SK-N-SH (cell line): ENCODE measurements around the gene TPRKB. TPM values are rescaled to one million over a fixed set of nuclear protein-coding genes. Genes with fewer than 3 reads are reported as not detected.

Experiments
- CTCF ChIA-PET: fragments of 300-600, 350-600 bp; formaldehyde crosslinking; extraction: SDS; loops from one replicate; lab custom pipeline; 2021; lab: Yijun Ruan, JAX
- POLR2A ChIA-PET: fragments of 350-600 bp; sonication (Branson Sonifier 250); formaldehyde crosslinking; extraction: SDS; loops from one replicate; lab custom pipeline; 2020; ENCODE audit warnings: antibody characterized with exemption, inconsistent platforms; lab: Yijun Ruan, JAX
- DNase-seq: peaks from one replicate; pipeline ENCODE4 v3.0.0; 2012
- H2AFZ ChIP-seq: fragments of 200-600 bp; sonication (generic); 2 replicates; pipeline ENCODE4 v1.8.1; 2016; ENCODE audit warnings: antibody characterized with exemption, mild to moderate bottlenecking, low read depth
- H3F3A ChIP-seq: fragments of 200-600 bp; sonication (generic); replicated peaks from 2 replicates; pipeline ENCODE3; 2016; ENCODE audit warnings: antibody characterized with exemption, mild to moderate bottlenecking; ENCODE audit not compliant: insufficient read depth
- H3K27ac ChIP-seq, 2 experiments: fragments of 200-500 bp in 1 of 2; fragments of 200-600 bp in 1 of 2; sonication (Bioruptor generic) in 1 of 2; sonication (generic), shearing (Covaris generic) in 1 of 2; 2 replicates each; pipeline versions ENCODE4 v1.5.1 to v1.6.1; 2014 to 2016; ENCODE audit warnings: low read depth in 2 of 2, inconsistent platforms in 1 of 2, low read length in 1 of 2, mild to moderate bottlenecking in 1 of 2, mixed read lengths in 1 of 2
- H3K27me3 ChIP-seq: fragments of 200-600 bp; sonication (generic), shearing (Covaris generic); 2 replicates; pipeline ENCODE4 v1.6.1; 2016; ENCODE audit warnings: mixed run types; ENCODE audit not compliant: insufficient read depth
- H3K36me3 ChIP-seq, 2 experiments: fragments of 200-500 bp in 1 of 2; fragments of 200-600 bp in 1 of 2; sonication (Bioruptor generic) in 1 of 2; sonication (generic) in 1 of 2; replicated peaks in 1 of 2; 2 replicates each; pipeline versions ENCODE3 to v1.5.1; 2014 to 2016; ENCODE audit warnings: low read length in 1 of 2, mild to moderate bottlenecking in 1 of 2; ENCODE audit not compliant: insufficient read depth in 2 of 2, control insufficient read depth in 1 of 2
- H3K4me1 ChIP-seq, 2 experiments: fragments of 200-500 bp in 1 of 2; fragments of 200-600 bp in 1 of 2; sonication (Bioruptor generic) in 1 of 2; sonication (generic), shearing (Covaris generic) in 1 of 2; 2 replicates each; pipeline versions ENCODE4 v1.5.1 to v1.6.1; 2014 to 2016; ENCODE audit warnings: low read depth in 1 of 2, low read length in 1 of 2, mixed run types in 1 of 2; ENCODE audit not compliant: insufficient read depth in 2 of 2, control insufficient read depth in 1 of 2
- H3K4me2 ChIP-seq: fragments of 200-600 bp; sonication (generic), shearing (Covaris generic); 2 replicates; pipeline ENCODE4 v1.6.1; 2017; ENCODE audit warnings: mixed run types
- H3K4me3 ChIP-seq, 2 experiments: fragments of 200-500 bp in 1 of 2; fragments of 200-600 bp in 1 of 2; sonication (Bioruptor generic) in 1 of 2; sonication (generic), shearing (Covaris generic) in 1 of 2; 2 replicates each; pipeline versions ENCODE4 v1.5.1 to v1.8.1; 2014 to 2016; ENCODE audit warnings: low read depth in 2 of 2, inconsistent platforms in 1 of 2, low read length in 1 of 2, mild to moderate bottlenecking in 1 of 2, mixed read lengths in 1 of 2, moderate library complexity in 1 of 2
- H3K79me2 ChIP-seq: fragments of 200-600 bp; sonication (generic); 2 replicates; pipeline ENCODE4 v1.8.1; 2017; ENCODE audit warnings: mild to moderate bottlenecking; ENCODE audit not compliant: insufficient read depth
- H3K9ac ChIP-seq: fragments of 200-600 bp; sonication (generic); 2 replicates; pipeline ENCODE4 v1.6.1; 2017; ENCODE audit warnings: mixed run types
- H3K9me2 ChIP-seq: fragments of 200-600 bp; sonication (generic); 2 replicates; pipeline ENCODE4 v1.6.1; 2017; ENCODE audit warnings: mixed run types
- H3K9me3 ChIP-seq: fragments of 200-600 bp; sonication (generic); 2 replicates; pipeline ENCODE4 v1.6.1; 2017; ENCODE audit warnings: mixed run types, mild to moderate bottlenecking, moderate library complexity
- H4K20me1 ChIP-seq: fragments of 200-600 bp; sonication (generic); 2 replicates; pipeline ENCODE4 v1.6.1; 2017; ENCODE audit warnings: mild to moderate bottlenecking, mixed run types; ENCODE audit not compliant: insufficient read depth
- CHD2 ChIP-seq: fragments of 150-350 bp; IDR thresholded peaks from 2 replicates; pipeline ENCODE4 v1.6.1; 2018; ENCODE audit warnings: low read length; ENCODE audit not compliant: partially characterized antibody
- ELF1 ChIP-seq: IDR thresholded peaks from 2 replicates; pipeline ENCODE4 v1.4.0; 2012
- EP300 ChIP-seq, 2 experiments: IDR thresholded peaks; 2 replicates each; pipeline versions ENCODE4 v1.4.0 to v1.6.1; 2012; ENCODE audit warnings: borderline replicate concordance in 1 of 2, low read depth in 1 of 2, low read length in 1 of 2
- EZH2phosphoT487 ChIP-seq: fragments of 200-600 bp; sonication (generic); IDR thresholded peaks from 2 replicates; pipeline ENCODE4 v1.6.1; 2017; ENCODE audit warnings: low read depth, mixed run types, mild to moderate bottlenecking, antibody characterized with exemption, moderate library complexity, borderline replicate concordance
- FOSL2 ChIP-seq: IDR thresholded peaks from 2 replicates; pipeline ENCODE4 v1.4.0; 2012; ENCODE audit warnings: low read depth, mild to moderate bottlenecking, moderate library complexity, borderline replicate concordance
- FOXJ3 ChIP-seq: sonication (generic); formaldehyde crosslinking; IDR thresholded peaks from 2 replicates; pipeline ENCODE4 v1.5.1; 2020; ENCODE audit warnings: mild to moderate bottlenecking, missing genetic modification reagents
- GATA2 ChIP-seq: sonication (generic); formaldehyde crosslinking; IDR thresholded peaks from 2 replicates; pipeline ENCODE4 v1.5.0; 2020; ENCODE audit warnings: mild to moderate bottlenecking, missing genetic modification reagents
- MXI1 ChIP-seq: IDR thresholded peaks from 2 replicates; pipeline ENCODE4 v1.6.1; 2012; ENCODE audit warnings: mild to moderate bottlenecking, low read depth, low read length, improper control_type of control experiment
- NRF1 ChIP-seq: IDR thresholded peaks from 2 replicates; pipeline ENCODE4 v1.6.1; 2012; ENCODE audit warnings: low read depth, mild to moderate bottlenecking, low read length
- TAF1 ChIP-seq: IDR thresholded peaks from 2 replicates; pipeline ENCODE4 v1.6.1; 2012; ENCODE audit warnings: low read depth, mild to moderate bottlenecking, low read length, moderate library complexity, borderline replicate concordance
- TCF12 ChIP-seq: IDR thresholded peaks from 2 replicates; pipeline ENCODE4 v1.4.0; 2012
- TEAD4 ChIP-seq: IDR thresholded peaks from 2 replicates; pipeline ENCODE4 v1.4.0; 2012; ENCODE audit warnings: mild to moderate bottlenecking, borderline replicate concordance; ENCODE audit not compliant: insufficient read depth
- WGBS: methylation state at CpG from one replicate; pipeline ENCODE4 v1.1.6; 2017; ENCODE audit warnings: low lambda C conversion rate; 5-methylcytosine and 5-hydroxymethylcytosine counted together
- polyA plus RNA-seq, 3 experiments: library from polyadenylated mRNA; depleted of rRNA; stranded (reverse); fragments of >200 nt; gene quantifications; 2 replicates each; pipeline ENCODE4 v1.2.3, GENCODE V29; 2012
- TF ChIP-seq, protein P1 (sequence below): IDR thresholded peaks from 2 replicates; pipeline ENCODE4 v1.4.0; 2012; ENCODE audit warnings: low read depth, borderline replicate concordance
- TF ChIP-seq, protein P2 (sequence below): fragments of 150-350 bp; IDR thresholded peaks from 2 replicates; pipeline ENCODE4 v1.6.1; 2017; ENCODE audit warnings: antibody characterized with exemption, low read length, low read depth, borderline replicate concordance
- TF ChIP-seq, protein P3 (sequence below): fragments of 150-350 bp; IDR thresholded peaks from 2 replicates; pipeline ENCODE4 v1.6.1; 2016; ENCODE audit warnings: mild to moderate bottlenecking, low read depth, low read length
- TF ChIP-seq, protein P4 (sequence below): IDR thresholded peaks from 2 replicates; pipeline ENCODE4 v1.4.0; 2012; ENCODE audit warnings: low read depth, borderline replicate concordance
- TF ChIP-seq, protein P5 (sequence below): IDR thresholded peaks from 2 replicates; pipeline ENCODE4 v1.6.1; 2012; ENCODE audit warnings: mild to moderate bottlenecking, low read depth, low read length, moderate library complexity
- TF ChIP-seq, protein P6 (sequence below): IDR thresholded peaks from 2 replicates; pipeline ENCODE4 v1.4.0; 2012; ENCODE audit warnings: low read depth

TPRKB gene
- polyA plus RNA-seq, 1 of the 3 experiments (the other 2 are of a cell fraction) = 32.1 TPM

DNA sequence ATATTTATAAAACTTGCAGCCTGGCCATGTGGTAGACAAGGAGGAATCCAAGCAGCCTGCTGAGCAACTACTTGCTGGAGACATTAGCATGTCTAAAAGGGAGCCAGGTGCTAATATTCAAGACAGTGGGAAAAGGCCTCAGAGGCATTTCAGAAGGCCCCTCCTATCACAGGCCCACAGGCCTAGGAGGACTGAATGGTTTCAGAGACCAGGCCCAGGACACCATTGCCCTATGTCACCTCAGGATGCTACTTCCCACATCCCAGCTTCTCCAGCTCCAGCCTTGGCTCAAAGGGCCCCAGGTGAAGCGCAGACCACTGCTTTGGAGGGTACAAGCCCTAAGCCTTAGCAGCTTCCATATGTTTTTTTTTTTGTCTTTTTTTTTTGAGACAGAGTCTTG, 39.0 kb downstream of the TPRKB start (continued):
- TF ChIP-seq, protein P1, sequence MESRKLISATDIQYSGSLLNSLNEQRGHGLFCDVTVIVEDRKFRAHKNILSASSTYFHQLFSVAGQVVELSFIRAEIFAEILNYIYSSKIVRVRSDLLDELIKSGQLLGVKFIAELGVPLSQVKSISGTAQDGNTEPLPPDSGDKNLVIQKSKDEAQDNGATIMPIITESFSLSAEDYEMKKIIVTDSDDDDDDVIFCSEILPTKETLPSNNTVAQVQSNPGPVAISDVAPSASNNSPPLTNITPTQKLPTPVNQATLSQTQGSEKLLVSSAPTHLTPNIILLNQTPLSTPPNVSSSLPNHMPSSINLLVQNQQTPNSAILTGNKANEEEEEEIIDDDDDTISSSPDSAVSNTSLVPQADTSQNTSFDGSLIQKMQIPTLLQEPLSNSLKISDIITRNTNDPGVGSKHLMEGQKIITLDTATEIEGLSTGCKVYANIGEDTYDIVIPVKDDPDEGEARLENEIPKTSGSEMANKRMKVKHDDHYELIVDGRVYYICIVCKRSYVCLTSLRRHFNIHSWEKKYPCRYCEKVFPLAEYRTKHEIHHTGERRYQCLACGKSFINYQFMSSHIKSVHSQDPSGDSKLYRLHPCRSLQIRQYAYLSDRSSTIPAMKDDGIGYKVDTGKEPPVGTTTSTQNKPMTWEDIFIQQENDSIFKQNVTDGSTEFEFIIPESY = no peak

DNA sequence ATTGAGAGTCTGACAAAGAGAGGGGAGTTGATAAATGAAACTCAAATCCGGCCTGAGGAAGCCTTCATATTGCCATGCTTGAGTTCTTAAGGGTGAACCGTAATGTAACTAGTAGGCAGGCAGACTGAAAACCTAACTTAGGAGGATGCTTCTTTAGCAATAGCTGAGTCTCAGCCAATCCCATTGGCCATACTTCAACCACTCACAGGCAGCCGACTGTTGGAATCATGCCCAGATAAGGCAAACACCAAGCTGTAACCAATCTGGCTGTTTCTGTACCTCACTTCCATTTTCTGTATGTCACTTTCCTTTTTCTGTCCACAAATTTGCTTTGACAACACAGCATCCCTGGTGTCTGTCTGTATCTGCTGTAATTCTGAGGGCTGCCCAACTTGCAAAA, 39.5 kb downstream of the TPRKB start:
- Histone ChIP-seq H3K4me2 (no peak overlapping the region), H3K4me1 (no peaks in the 10 kb centered on the region), H4K20me1 (no peaks in the 10 kb centered on the region), H3K9me3 (no peaks in the 10 kb centered on the region), H3K9me2 (no peaks in the 10 kb centered on the region), H3K27ac (no peak overlapping the region), H2AFZ (no peak overlapping the region), H3K9ac (no peak overlapping the region), H3K27me3 (no peaks in the 10 kb centered on the region), H3K36me3 (no peaks in the 10 kb centered on the region), H3F3A (no peaks in the 10 kb centered on the region), H3K4me3 (no peak overlapping the region), H3K79me2 (no peaks in the 10 kb centered on the region)
- 44% methylated on average over 3 of the region's 3 CpGs for WGBS
- DNase-seq = no peak
- CTCF ChIA-PET = no interaction called here
- POLR2A ChIA-PET = no interaction called here
- TF ChIP-seq MXI1 (no peak), TEAD4 (no peak), EZH2phosphoT487 (no peak), TCF12 (no peak), ELF1 (no peak), EP300 (IDR thresholded peaks at IDR 0.05; ENCODE audit: borderline replicate concordance in 1 of 2, low read depth in 1 of 2, low read length in 1 of 2) (no peak), CHD2 (no peak), FOXJ3 (CRISPR knock-in tag) (no peak), FOSL2 (no peak), TAF1 (no peak), GATA2 (CRISPR knock-in tag) (no peak), NRF1 (no peak)
- TF ChIP-seq, protein P2, sequence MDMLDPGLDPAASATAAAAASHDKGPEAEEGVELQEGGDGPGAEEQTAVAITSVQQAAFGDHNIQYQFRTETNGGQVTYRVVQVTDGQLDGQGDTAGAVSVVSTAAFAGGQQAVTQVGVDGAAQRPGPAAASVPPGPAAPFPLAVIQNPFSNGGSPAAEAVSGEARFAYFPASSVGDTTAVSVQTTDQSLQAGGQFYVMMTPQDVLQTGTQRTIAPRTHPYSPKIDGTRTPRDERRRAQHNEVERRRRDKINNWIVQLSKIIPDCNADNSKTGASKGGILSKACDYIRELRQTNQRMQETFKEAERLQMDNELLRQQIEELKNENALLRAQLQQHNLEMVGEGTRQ = no peak
- TF ChIP-seq, protein P3, sequence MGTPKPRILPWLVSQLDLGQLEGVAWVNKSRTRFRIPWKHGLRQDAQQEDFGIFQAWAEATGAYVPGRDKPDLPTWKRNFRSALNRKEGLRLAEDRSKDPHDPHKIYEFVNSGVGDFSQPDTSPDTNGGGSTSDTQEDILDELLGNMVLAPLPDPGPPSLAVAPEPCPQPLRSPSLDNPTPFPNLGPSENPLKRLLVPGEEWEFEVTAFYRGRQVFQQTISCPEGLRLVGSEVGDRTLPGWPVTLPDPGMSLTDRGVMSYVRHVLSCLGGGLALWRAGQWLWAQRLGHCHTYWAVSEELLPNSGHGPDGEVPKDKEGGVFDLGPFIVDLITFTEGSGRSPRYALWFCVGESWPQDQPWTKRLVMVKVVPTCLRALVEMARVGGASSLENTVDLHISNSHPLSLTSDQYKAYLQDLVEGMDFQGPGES = no peak
- TF ChIP-seq, protein P1 = no peak
- TF ChIP-seq, protein P4, sequence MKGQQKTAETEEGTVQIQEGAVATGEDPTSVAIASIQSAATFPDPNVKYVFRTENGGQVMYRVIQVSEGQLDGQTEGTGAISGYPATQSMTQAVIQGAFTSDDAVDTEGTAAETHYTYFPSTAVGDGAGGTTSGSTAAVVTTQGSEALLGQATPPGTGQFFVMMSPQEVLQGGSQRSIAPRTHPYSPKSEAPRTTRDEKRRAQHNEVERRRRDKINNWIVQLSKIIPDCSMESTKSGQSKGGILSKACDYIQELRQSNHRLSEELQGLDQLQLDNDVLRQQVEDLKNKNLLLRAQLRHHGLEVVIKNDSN = no peak
- TF ChIP-seq, protein P5, sequence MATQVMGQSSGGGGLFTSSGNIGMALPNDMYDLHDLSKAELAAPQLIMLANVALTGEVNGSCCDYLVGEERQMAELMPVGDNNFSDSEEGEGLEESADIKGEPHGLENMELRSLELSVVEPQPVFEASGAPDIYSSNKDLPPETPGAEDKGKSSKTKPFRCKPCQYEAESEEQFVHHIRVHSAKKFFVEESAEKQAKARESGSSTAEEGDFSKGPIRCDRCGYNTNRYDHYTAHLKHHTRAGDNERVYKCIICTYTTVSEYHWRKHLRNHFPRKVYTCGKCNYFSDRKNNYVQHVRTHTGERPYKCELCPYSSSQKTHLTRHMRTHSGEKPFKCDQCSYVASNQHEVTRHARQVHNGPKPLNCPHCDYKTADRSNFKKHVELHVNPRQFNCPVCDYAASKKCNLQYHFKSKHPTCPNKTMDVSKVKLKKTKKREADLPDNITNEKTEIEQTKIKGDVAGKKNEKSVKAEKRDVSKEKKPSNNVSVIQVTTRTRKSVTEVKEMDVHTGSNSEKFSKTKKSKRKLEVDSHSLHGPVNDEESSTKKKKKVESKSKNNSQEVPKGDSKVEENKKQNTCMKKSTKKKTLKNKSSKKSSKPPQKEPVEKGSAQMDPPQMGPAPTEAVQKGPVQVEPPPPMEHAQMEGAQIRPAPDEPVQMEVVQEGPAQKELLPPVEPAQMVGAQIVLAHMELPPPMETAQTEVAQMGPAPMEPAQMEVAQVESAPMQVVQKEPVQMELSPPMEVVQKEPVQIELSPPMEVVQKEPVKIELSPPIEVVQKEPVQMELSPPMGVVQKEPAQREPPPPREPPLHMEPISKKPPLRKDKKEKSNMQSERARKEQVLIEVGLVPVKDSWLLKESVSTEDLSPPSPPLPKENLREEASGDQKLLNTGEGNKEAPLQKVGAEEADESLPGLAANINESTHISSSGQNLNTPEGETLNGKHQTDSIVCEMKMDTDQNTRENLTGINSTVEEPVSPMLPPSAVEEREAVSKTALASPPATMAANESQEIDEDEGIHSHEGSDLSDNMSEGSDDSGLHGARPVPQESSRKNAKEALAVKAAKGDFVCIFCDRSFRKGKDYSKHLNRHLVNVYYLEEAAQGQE = no peak
- TF ChIP-seq, protein P6, sequence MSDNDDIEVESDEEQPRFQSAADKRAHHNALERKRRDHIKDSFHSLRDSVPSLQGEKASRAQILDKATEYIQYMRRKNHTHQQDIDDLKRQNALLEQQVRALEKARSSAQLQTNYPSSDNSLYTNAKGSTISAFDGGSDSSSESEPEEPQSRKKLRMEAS = no peak
